ENCODE data around the gene REEP6. TPM values are rescaled to one million over a fixed set of nuclear protein-coding genes. Genes with fewer than 3 reads are reported as not detected.

REEP6 gene
- total and polyA plus RNA-seq, 2 of the 8 experiments (the other 6 are each of a cell fraction or from before 2014, with no cell fraction given) = 12.6 to 20.7 TPM

DNA sequence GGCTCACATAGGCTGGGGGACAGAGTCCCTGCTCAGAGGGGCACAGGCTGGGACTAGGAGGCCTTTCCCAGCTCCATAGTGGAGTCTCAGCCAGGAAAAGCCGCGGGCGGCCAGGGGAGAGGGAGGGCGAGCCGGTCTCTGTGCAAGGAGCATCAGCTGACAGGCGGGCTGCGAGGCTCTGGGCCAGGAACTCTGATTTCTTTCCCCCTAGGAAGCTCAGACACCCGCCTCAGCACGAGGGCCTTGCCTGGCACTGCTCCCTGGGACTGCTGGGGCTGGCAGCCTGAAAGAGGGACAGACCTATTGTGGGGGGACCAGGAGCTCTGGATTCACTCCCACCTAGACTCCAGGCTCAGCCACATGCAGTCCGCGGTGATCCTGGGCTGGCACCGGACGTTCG is 30.7 kb downstream of the REEP6 start:
- Histone ChIP-seq H3K9me3 (ENCODE audit: insufficient read depth in 2 of 2, low read depth in 1 of 2, low read length in 1 of 2) (no peaks in the 10 kb centered on the region), H3K14ac (ENCODE audit: insufficient read length) (no peak overlapping the region), H3K4ac (replicated peaks; ENCODE audit: insufficient read length, low read depth, low read length) (no peak overlapping the region), H2BK12ac (ENCODE audit: low read depth, low read length) (no peak overlapping the region), H2BK120ac (replicated peaks; ENCODE audit: low read depth, low read length) (no peak overlapping the region), H2AK5ac (ENCODE audit: low read depth, low read length) (no peak overlapping the region), H4K5ac (ENCODE audit: insufficient read length, low read depth, low read length) (no peak overlapping the region), H3K56ac (replicated peaks; ENCODE audit: insufficient read length, low read depth, low read length) (no peak overlapping the region), H3K79me2 (ENCODE audit: control insufficient read depth in 1 of 2, insufficient read depth in 2 of 2, low read length in 2 of 2) (no peaks in the 10 kb centered on the region), H3K23me2 (ENCODE audit: low read depth, low read length) (peaks cover 8% of the 10 kb centered on the region; the same call in 1 of the 2 replicates), H3K36me3 (ENCODE audit: control insufficient read depth in 2 of 4, insufficient read depth in 4 of 4, low read length in 3 of 4) (no peaks in the 10 kb centered on the region; a peak in 1 of 8 replicates), H2BK20ac (ENCODE audit: low read length) (no peak overlapping the region), H3K9ac (replicated peaks in 1 of 4; ENCODE audit: extremely low read depth in 1 of 4, low read depth in 3 of 4, low read length in 3 of 4) (no peak overlapping the region), H3K4me3 (ENCODE audit: extremely low read depth in 1 of 4, insufficient read depth in 2 of 4, low read depth in 3 of 4, low read length in 4 of 4) (no peak overlapping the region), H3K18ac (ENCODE audit: extremely low read depth, low read length) (no peak overlapping the region), H2BK15ac (ENCODE audit: low read length) (no peak overlapping the region), H3K27me3 (replicated peaks in 1 of 4; ENCODE audit: control insufficient read depth in 3 of 4, extremely low read depth in 1 of 4, insufficient read depth in 3 of 4, low read length in 3 of 4) (peaks cover 19 to 36% (median 31%) of the 10 kb centered on the region in 4 experiments), H3K4me2 (ENCODE audit: insufficient read depth in 1 of 2, low read depth in 2 of 2, low read length in 2 of 2) (no peak overlapping the region), H4K91ac (replicated peaks; ENCODE audit: insufficient read length, low read length) (no peak overlapping the region), H4K20me1 (replicated peaks in 1 of 2; ENCODE audit: control insufficient read depth in 1 of 2, insufficient read depth in 2 of 2, low read length in 2 of 2) (peaks cover 8 to 14% of the 10 kb centered on the region in 2 experiments), H3K4me1 (replicated peaks in 1 of 4; ENCODE audit: control insufficient read depth in 3 of 4, insufficient read depth in 4 of 4, low read length in 3 of 4) (peaks cover 0 to 3% (median 1%) of the 10 kb centered on the region in 4 experiments; a peak in 3 of 7 replicates), H2AFZ (ENCODE audit: low read length) (no peak overlapping the region), H3K23ac (ENCODE audit: insufficient read length) (no peak overlapping the region), H2BK5ac (ENCODE audit: low read depth, low read length) (no peak overlapping the region), H4K8ac (ENCODE audit: extremely low read depth, insufficient read depth, low read length) (no peak overlapping the region), H3K79me1 (ENCODE audit: low read depth, low read length) (no peaks in the 10 kb centered on the region), H3K27ac (ENCODE audit: low read depth, low read length) (no peak overlapping the region)
- WGBS, 2 experiments (ENCODE audit: extremely low coverage in 1 of 2, insufficient coverage in 1 of 2, insufficient read length in 1 of 2, insufficient replicate concordance in 2 of 2, low coverage in 1 of 2, low lambda C conversion rate in 2 of 2, missing lambda C conversion rate in 1 of 2) = 90% methylated on average over 14 of the region's 14 CpGs; no CpG with 5 or more reads in 1 of the 2 experiments
- ChIA-PET CTCF (ENCODE audit: partially characterized antibody) (interaction anchor here (0.7 to 1.0 kb wide), 2 partner anchors 64 to 132 kb away, joined by 3 read pairs; no protein-coding TSS in a partner anchor), POLR2A (ENCODE audit: partially characterized antibody) (interaction anchor here (2.7 kb wide), 1 partner anchor 70 kb away, joined by 7 read pairs; the partner anchor contains the start of gene MBD3)
- FAIRE-seq (no peak), DNase-seq (ENCODE audit: low read depth in 1 of 2, low spot score in 2 of 2) (no peak)
- TF ChIP-seq MAFK (IDR thresholded peaks at IDR 0.05; ENCODE audit: low read depth, low read length) = no peak
- no peak for TF ChIP-seq RFX5 (IDR thresholded peaks at IDR 0.05; ENCODE audit: borderline replicate concordance, low read depth, low read length)
- no peak for TF ChIP-seq TEAD4 (IDR thresholded peaks at IDR 0.05; ENCODE audit: low read depth, low read length)
- TF ChIP-seq CTCF (IDR thresholded peaks at IDR 0.05; ENCODE audit: control extremely low read depth in 1 of 3, insufficient read depth in 1 of 3, low read depth in 1 of 3, low read length in 3 of 3) = no peak
- TF ChIP-seq BCL11A (IDR thresholded peaks at IDR 0.05; ENCODE audit: low read depth in 2 of 2, low read length in 2 of 2) = no peak
- TF ChIP-seq TAF1 (IDR thresholded peaks at IDR 0.05; ENCODE audit: low read depth, low read length) = no peak
- TF ChIP-seq TBP (IDR thresholded peaks at IDR 0.05; ENCODE audit: low read depth, low read length) = no peak
- no peak for TF ChIP-seq GTF2F1 (IDR thresholded peaks at IDR 0.05; ENCODE audit: borderline replicate concordance, low read depth, low read length)
- no peak for TF ChIP-seq HDAC6 (IDR thresholded peaks at IDR 0.05; ENCODE audit: low read depth, low read length)
- no peak for TF ChIP-seq ZNF274 (IDR thresholded peaks at IDR 0.05; ENCODE audit: borderline replicate concordance, extremely low read depth, low read length)
- no peak for TF ChIP-seq RXRA (IDR thresholded peaks at IDR 0.05; ENCODE audit: insufficient read depth, low read depth, low read length)
- TF ChIP-seq NANOG (IDR thresholded peaks at IDR 0.05; ENCODE audit: insufficient read depth, low read depth, low read length, poor library complexity, severe bottlenecking) = no peak

All from H1 (cell line).